Stomach smooth muscle (tissue), 2 donors: ENCODE results near the gene MCC.

ENCODE experiments used
- H3K27ac ChIP-seq: one replicate; pipeline ENCODE4 v1.7.0; 2013; ENCODE audit warnings: mild to moderate bottlenecking, low read length, inconsistent platforms
- H3K27me3 ChIP-seq, 2 donors: one replicate each; pipeline ENCODE4 v1.7.0; 2013; ENCODE audit warnings: low read length in 2 of 2; ENCODE audit not compliant: insufficient read depth in 2 of 2, control insufficient read depth in 1 of 2
- H3K36me3 ChIP-seq, 2 donors: one replicate each; pipeline ENCODE4 v1.7.0; 2013; ENCODE audit warnings: low read length in 2 of 2; ENCODE audit not compliant: control insufficient read depth in 2 of 2, insufficient read depth in 2 of 2
- H3K4me1 ChIP-seq: one replicate; pipeline ENCODE4 v1.7.0; 2013; ENCODE audit warnings: low read length; ENCODE audit not compliant: control insufficient read depth, insufficient read depth
- H3K4me3 ChIP-seq, 2 donors: one replicate each; pipeline ENCODE4 v1.7.0; 2013; ENCODE audit warnings: low read length in 2 of 2
- H3K9ac ChIP-seq, 2 donors: one replicate each; pipeline ENCODE4 v1.7.0; 2013; ENCODE audit warnings: low read length in 2 of 2, mild to moderate bottlenecking in 1 of 2
- H3K9me3 ChIP-seq, 2 donors: one replicate each; pipeline ENCODE4 v1.7.0; 2013; ENCODE audit warnings: low read length in 2 of 2; ENCODE audit not compliant: control insufficient read depth in 2 of 2
- donor health status: healthy.
- donor health status: Pancreatic carcinoma.

MCC gene

GRCh38 chr5:113047234-113047633, 441.0 kb downstream of the MCC start:
- peaks cover 14% of the 10 kb centered on the region for H3K4me1 ChIP-seq
- H3K4me3 ChIP-seq: no peak overlapping the region
- no peak overlapping the region for H3K27ac ChIP-seq
- peaks cover 0 to 6% of the 10 kb centered on the region in 2 donors for H3K36me3 ChIP-seq
- H3K27me3 ChIP-seq: no peaks in the 10 kb centered on the region
- no peaks in the 10 kb centered on the region for H3K9me3 ChIP-seq
- H3K9ac ChIP-seq: no peak overlapping the region

- Histone ChIP-seq H3K36me3 (peaks cover 0 to 4% of the 10 kb centered on the region in 2 donors), H3K27ac (no peak overlapping the region), H3K9me3 (no peaks in the 10 kb centered on the region), H3K9ac (no peak overlapping the region), H3K27me3 (no peaks in the 10 kb centered on the region), H3K4me3 (no peak overlapping the region), H3K4me1 (peaks cover 10% of the 10 kb centered on the region)
Measured at GRCh38 chr5:113044776-113045465, 443.3 kb downstream of the MCC start.

GRCh38 chr5:113043491-113043931, 444.7 kb downstream of the MCC start:
- H3K4me3 ChIP-seq: peak overlapping the region in 1 of 2 donors; percentile 15
- H3K9ac ChIP-seq: no peak overlapping the region
- peaks cover 10% of the 10 kb centered on the region for H3K4me1 ChIP-seq
- H3K36me3 ChIP-seq: peaks cover 0 to 6% of the 10 kb centered on the region in 2 donors
- H3K27ac ChIP-seq: peak overlapping the region; percentile 64
- H3K9me3 ChIP-seq: no peaks in the 10 kb centered on the region
- H3K27me3 ChIP-seq: no peaks in the 10 kb centered on the region

- Histone ChIP-seq H3K9me3 (no peaks in the 10 kb centered on the region), H3K4me3 (no peak overlapping the region), H3K27ac (peak overlapping the region; percentile 64), H3K27me3 (no peaks in the 10 kb centered on the region), H3K9ac (no peak overlapping the region), H3K4me1 (peaks cover 10% of the 10 kb centered on the region), H3K36me3 (peaks cover 0 to 8% of the 10 kb centered on the region in 2 donors)
Measured at GRCh38 chr5:113042491-113043243, 445.6 kb downstream of the MCC start.

- Histone ChIP-seq H3K9ac (no peak overlapping the region), H3K4me3 (no peak overlapping the region), H3K27me3 (no peaks in the 10 kb centered on the region), H3K27ac (no peak overlapping the region), H3K4me1 (peaks cover 10% of the 10 kb centered on the region), H3K9me3 (no peaks in the 10 kb centered on the region), H3K36me3 (peaks cover 0 to 5% of the 10 kb centered on the region in 2 donors)
Measured at GRCh38 chr5:113040672-113041260, 447.5 kb downstream of the MCC start.

- Histone ChIP-seq H3K9me3 (no peaks in the 10 kb centered on the region), H3K27me3 (no peaks in the 10 kb centered on the region), H3K36me3 (peaks cover 0 to 5% of the 10 kb centered on the region in 2 donors), H3K27ac (no peak overlapping the region), H3K4me1 (peaks cover 10% of the 10 kb centered on the region), H3K4me3 (no peak overlapping the region), H3K9ac (no peak overlapping the region)
Measured at GRCh38 chr5:113039934-113040285, 448.3 kb downstream of the MCC start.

- Histone ChIP-seq H3K9me3 (no peaks in the 10 kb centered on the region), H3K4me3 (no peak overlapping the region), H3K27me3 (no peaks in the 10 kb centered on the region), H3K4me1 (peaks cover 10% of the 10 kb centered on the region), H3K27ac (no peak overlapping the region), H3K9ac (no peak overlapping the region), H3K36me3 (peaks cover 0 to 5% of the 10 kb centered on the region in 2 donors)
Measured at GRCh38 chr5:113039229-113039933, 448.9 kb downstream of the MCC start.

- Histone ChIP-seq H3K4me3 (no peak overlapping the region), H3K36me3 (peaks cover 0 to 3% of the 10 kb centered on the region in 2 donors), H3K4me1 (peaks cover 4% of the 10 kb centered on the region), H3K9me3 (no peaks in the 10 kb centered on the region), H3K9ac (no peak overlapping the region), H3K27ac (no peak overlapping the region), H3K27me3 (no peaks in the 10 kb centered on the region)
Measured at GRCh38 chr5:113038714-113039113, 449.5 kb downstream of the MCC start.

GRCh38 chr5:113038136-113038535, 450.1 kb downstream of the MCC start:
- H3K27me3 ChIP-seq: no peaks in the 10 kb centered on the region
- H3K9me3 ChIP-seq: no peaks in the 10 kb centered on the region
- H3K4me3 ChIP-seq: no peak overlapping the region
- H3K9ac ChIP-seq: no peak overlapping the region
- H3K4me1 ChIP-seq: no peaks in the 10 kb centered on the region
- peaks cover 0 to 3% of the 10 kb centered on the region in 2 donors for H3K36me3 ChIP-seq
- no peak overlapping the region for H3K27ac ChIP-seq

- H3K9ac ChIP-seq: no peak overlapping the region
- no peaks in the 10 kb centered on the region for H3K27me3 ChIP-seq
- H3K4me3 ChIP-seq: no peak overlapping the region
- no peak overlapping the region for H3K27ac ChIP-seq
- H3K9me3 ChIP-seq: no peaks in the 10 kb centered on the region
- H3K4me1 ChIP-seq: no peaks in the 10 kb centered on the region
- H3K36me3 ChIP-seq: peaks cover 0 to 3% of the 10 kb centered on the region in 2 donors
Measured at GRCh38 chr5:113036826-113037225, 451.4 kb downstream of the MCC start.
